NK-92 (cell line): ENCODE data around the gene TIA1.
"Not testable (repeated sequence)": the region's sequence is repeated elsewhere in the genome, so short reads cannot be mapped to it uniquely, and the experiment has no call there.

Experiments
- DNase-seq: peaks from one replicate; lab custom pipeline; 2025; ENCODE audit not compliant: unreplicated experiment; lab: John Stamatoyannopoulos, UW

TIA1 gene

GRCh38 chr2:70223305-70223704 lies 25.1 kb downstream of the TIA1 start:
- not testable (repeated sequence) for DNase-seq

GRCh38 chr2:70214953-70215549 lies 33.4 kb downstream of the TIA1 start:
- no peak for DNase-seq

GRCh38 chr2:70214365-70214764 lies 34.1 kb downstream of the TIA1 start:
- no peak for DNase-seq

GRCh38 chr2:70212298-70212932 lies 36.0 kb downstream of the TIA1 start:
- no peak for DNase-seq

GRCh38 chr2:70211595-70211994 lies 36.8 kb downstream of the TIA1 start:
- no peak for DNase-seq

- DNase-seq, result no peak
Measured at GRCh38 chr2:70204452-70204851, 44.0 kb downstream of the TIA1 start.

- no peak for DNase-seq
Measured at GRCh38 chr2:70203086-70203485, 45.3 kb downstream of the TIA1 start.

GRCh38 chr2:70202236-70202806 lies 46.1 kb downstream of the TIA1 start:
- DNase-seq, result no peak

GRCh38 chr2:70201831-70202230 lies 46.6 kb downstream of the TIA1 start:
- DNase-seq, result no peak

- no peak for DNase-seq
Measured at GRCh38 chr2:70201225-70201768, 47.1 kb downstream of the TIA1 start.

GRCh38 chr2:70199320-70199864 lies 49.0 kb downstream of the TIA1 start:
- no peak for DNase-seq

- DNase-seq, result no peak
Measured at GRCh38 chr2:70192516-70192915, 55.9 kb downstream of the TIA1 start.

GRCh38 chr2:70191244-70191735 lies 57.1 kb downstream of the TIA1 start:
- no peak for DNase-seq

GRCh38 chr2:70190418-70191243 lies 57.8 kb downstream of the TIA1 start, which contains the start of gene C2orf42:
Gene C2orf42, minus strand, starts transcription at chr2:70191019. Its CDS starts 9,034 bp downstream, at chr2:70181985.
- peak; percentile 53 for DNase-seq

- no peak for DNase-seq
Measured at GRCh38 chr2:70188460-70188859, 60.0 kb downstream of the TIA1 start.

GRCh38 chr2:70187170-70187569 lies 61.3 kb downstream of the TIA1 start:
- not testable (repeated sequence) for DNase-seq

- no peak for DNase-seq
Measured at GRCh38 chr2:70182689-70183088, 65.7 kb downstream of the TIA1 start.

- DNase-seq, result no peak
Measured at GRCh38 chr2:70181363-70181956, 67.0 kb downstream of the TIA1 start.

- no peak for DNase-seq
Measured at GRCh38 chr2:70173520-70173919, 74.9 kb downstream of the TIA1 start.

- DNase-seq, result not testable (repeated sequence)
Measured at GRCh38 chr2:70169654-70170245, 78.7 kb downstream of the TIA1 start.
